ENCODE measurements around the gene PHLDA1.
"Not testable (repeated sequence)": the region's sequence is repeated elsewhere in the genome, so short reads cannot be mapped to it uniquely, and the experiment has no call there.

PHLDA1 gene

GRCh38 chr12:75986001-75986746, 45.4 kb downstream of the PHLDA1 start:
- no peak for DNase-seq (ENCODE audit: low read depth, low spot score)

- DNase-seq (ENCODE audit: low read depth, low spot score): no peak
These were observed 46.0 kb downstream of the PHLDA1 start for GRCh38 chr12:75985566-75985965.

GRCh38 chr12:75984577-75985182, 46.9 kb downstream of the PHLDA1 start:
- no peak for DNase-seq (ENCODE audit: low read depth, low spot score)

- DNase-seq (ENCODE audit: low read depth, low spot score): not testable (repeated sequence)
These were observed 47.7 kb downstream of the PHLDA1 start for GRCh38 chr12:75983851-75984250.

- no peak for DNase-seq (ENCODE audit: low read depth, low spot score)
These were observed 48.5 kb downstream of the PHLDA1 start for GRCh38 chr12:75982979-75983660.

GRCh38 chr12:75982169-75982564, 49.4 kb downstream of the PHLDA1 start:
- DNase-seq (ENCODE audit: low read depth, low spot score): no peak

- DNase-seq (ENCODE audit: low read depth, low spot score): no peak
These were observed 50.1 kb downstream of the PHLDA1 start for GRCh38 chr12:75981247-75982168.

GRCh38 chr12:75979181-75979580, 52.4 kb downstream of the PHLDA1 start:
- peak; percentile 19 for DNase-seq (ENCODE audit: low read depth, low spot score)

GRCh38 chr12:75978677-75979076, 52.9 kb downstream of the PHLDA1 start:
- DNase-seq (ENCODE audit: low read depth, low spot score): no peak

GRCh38 chr12:75977952-75978671, 53.5 kb downstream of the PHLDA1 start:
- DNase-seq (ENCODE audit: low read depth, low spot score): peak; percentile 66

- no peak for DNase-seq (ENCODE audit: low read depth, low spot score)
These were observed 54.0 kb downstream of the PHLDA1 start for GRCh38 chr12:75977590-75977951.

- no peak for DNase-seq (ENCODE audit: low read depth, low spot score)
These were observed 54.7 kb downstream of the PHLDA1 start for GRCh38 chr12:75976913-75977312.

- no peak for DNase-seq (ENCODE audit: low read depth, low spot score)
These were observed 55.5 kb downstream of the PHLDA1 start for GRCh38 chr12:75976113-75976512.

- DNase-seq (ENCODE audit: low read depth, low spot score): no peak
These were observed 55.9 kb downstream of the PHLDA1 start for GRCh38 chr12:75975702-75976101.

All from activated CD4-positive, CD25-positive, alpha-beta regulatory T cell treated with anti-CD3 and anti-CD28 coated beads, Interleukin-2, amount 50 U/mL, for 16 hours (primary cell).